Measurements from ENCODE around the gene CCDC148.

DNA sequence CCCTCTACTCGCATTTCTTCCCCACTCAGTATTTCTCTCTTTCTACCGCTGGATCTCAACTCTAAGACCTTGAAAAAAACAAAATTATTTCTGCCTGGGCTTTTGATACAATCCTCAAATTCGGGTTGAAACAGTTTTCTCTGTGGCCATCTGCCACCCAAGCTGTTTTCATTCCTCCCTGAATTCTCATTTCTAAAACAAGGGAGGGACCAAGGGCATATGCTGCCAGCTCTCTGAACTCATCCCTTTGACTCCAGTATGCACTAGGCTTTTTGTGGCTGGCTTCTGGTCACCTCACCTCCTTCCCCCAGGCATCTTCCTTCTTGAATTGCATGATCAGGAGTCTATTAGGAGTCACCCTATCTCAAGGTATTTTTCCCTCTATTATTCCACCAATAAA lies 49.5 kb downstream of the CCDC148 start:
- TF ChIP-seq, protein P1, sequence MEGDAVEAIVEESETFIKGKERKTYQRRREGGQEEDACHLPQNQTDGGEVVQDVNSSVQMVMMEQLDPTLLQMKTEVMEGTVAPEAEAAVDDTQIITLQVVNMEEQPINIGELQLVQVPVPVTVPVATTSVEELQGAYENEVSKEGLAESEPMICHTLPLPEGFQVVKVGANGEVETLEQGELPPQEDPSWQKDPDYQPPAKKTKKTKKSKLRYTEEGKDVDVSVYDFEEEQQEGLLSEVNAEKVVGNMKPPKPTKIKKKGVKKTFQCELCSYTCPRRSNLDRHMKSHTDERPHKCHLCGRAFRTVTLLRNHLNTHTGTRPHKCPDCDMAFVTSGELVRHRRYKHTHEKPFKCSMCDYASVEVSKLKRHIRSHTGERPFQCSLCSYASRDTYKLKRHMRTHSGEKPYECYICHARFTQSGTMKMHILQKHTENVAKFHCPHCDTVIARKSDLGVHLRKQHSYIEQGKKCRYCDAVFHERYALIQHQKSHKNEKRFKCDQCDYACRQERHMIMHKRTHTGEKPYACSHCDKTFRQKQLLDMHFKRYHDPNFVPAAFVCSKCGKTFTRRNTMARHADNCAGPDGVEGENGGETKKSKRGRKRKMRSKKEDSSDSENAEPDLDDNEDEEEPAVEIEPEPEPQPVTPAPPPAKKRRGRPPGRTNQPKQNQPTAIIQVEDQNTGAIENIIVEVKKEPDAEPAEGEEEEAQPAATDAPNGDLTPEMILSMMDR (IDR thresholded peaks at IDR 0.05), result no peak
- TF ChIP-seq POLR2A (IDR thresholded peaks at IDR 0.05), result no peak
